CD14-positive monocyte (primary cell): ENCODE measurements around the gene PEX16. TPM values are rescaled to one million over a fixed set of nuclear protein-coding genes. Genes with fewer than 3 reads are reported as not detected.

Experiments used
- DNase-seq, 3 donors: peaks; one replicate each; pipeline ENCODE4 v3.0.0-alpha.2; 2011 to 2022
- H2AFZ ChIP-seq: 2 replicates; pipeline ENCODE4 v1.6.0; 2012; ENCODE audit warnings: mild to moderate bottlenecking, low read depth, low read length, inconsistent platforms; ENCODE audit not compliant: insufficient read depth, poor library complexity, severe bottlenecking
- H3K27ac ChIP-seq, 2 donors: 1 replicate in 1 of 2; 2 replicates in 1 of 2; pipeline ENCODE4 v1.5.1; 2012 to 2013; ENCODE audit warnings: low read length in 2 of 2, control low read depth in 1 of 2, inconsistent platforms in 1 of 2, low read depth in 1 of 2, mild to moderate bottlenecking in 1 of 2
- H3K27me3 ChIP-seq, 2 donors: one replicate each; pipeline versions ENCODE4 v1.6.0 to v1.6.1; 2011 to 2013; ENCODE audit warnings: low read length in 2 of 2; ENCODE audit not compliant: control insufficient read depth in 2 of 2, insufficient read depth in 2 of 2
- H3K36me3 ChIP-seq, 2 donors: replicated peaks in 1 of 2; 1 replicate in 1 of 2; 2 replicates in 1 of 2; pipeline versions ENCODE4 v1.5.1 to v1.6.1; 2012 to 2013; ENCODE audit warnings: low read length in 2 of 2, control low read depth in 1 of 2, inconsistent platforms in 1 of 2, mild to moderate bottlenecking in 1 of 2; ENCODE audit not compliant: insufficient read depth in 2 of 2, control insufficient read depth in 1 of 2
- H3K4me1 ChIP-seq, 2 donors: 1 replicate in 1 of 2; 2 replicates in 1 of 2; pipeline versions ENCODE4 v1.5.1 to v1.6.1; 2012 to 2013; ENCODE audit warnings: low read length in 2 of 2, control low read depth in 1 of 2, inconsistent platforms in 1 of 2, mild to moderate bottlenecking in 1 of 2, moderate library complexity in 1 of 2; ENCODE audit not compliant: insufficient read depth in 2 of 2, control insufficient read depth in 1 of 2
- H3K4me2 ChIP-seq: replicated peaks from 2 replicates; pipeline ENCODE3; 2012; ENCODE audit warnings: low read length, moderate library complexity, mild to moderate bottlenecking; ENCODE audit not compliant: poor library complexity, severe bottlenecking; ENCODE audit errors: extremely low read depth
- H3K4me3 ChIP-seq, 3 experiments: fragments of 200-600 bp in 1 of 3; sonication (generic) in 1 of 3; replicated peaks in 1 of 3; 1 replicate in 2 of 3; 2 replicates in 1 of 3; pipeline ENCODE4 v1.5.1; 2011 to 2013; ENCODE audit warnings: low read length in 3 of 3, mild to moderate bottlenecking in 3 of 3, control low read depth in 2 of 3, low read depth in 2 of 3, inconsistent platforms in 1 of 3, moderate library complexity in 1 of 3
- H3K79me2 ChIP-seq: 2 replicates; pipeline ENCODE4 v1.6.0; 2012; ENCODE audit warnings: mild to moderate bottlenecking, control low read depth, inconsistent platforms, low read length, moderate library complexity; ENCODE audit not compliant: insufficient read depth
- H3K9ac ChIP-seq: 2 replicates; pipeline ENCODE4 v1.6.0; 2017; ENCODE audit warnings: low read length, mild to moderate bottlenecking; ENCODE audit not compliant: insufficient read depth, poor library complexity, severe bottlenecking
- H3K9me3 ChIP-seq, 2 donors: replicated peaks in 1 of 2; 1 replicate in 1 of 2; 2 replicates in 1 of 2; pipeline versions ENCODE4 v1.5.1 to v1.6.1; 2012 to 2013; ENCODE audit warnings: low read length in 2 of 2, control low read depth in 1 of 2; ENCODE audit not compliant: control insufficient read depth in 1 of 2, insufficient read depth in 1 of 2
- H4K20me1 ChIP-seq: 2 replicates; pipeline ENCODE4 v1.6.0; 2012; ENCODE audit warnings: mild to moderate bottlenecking, low read length, control low read depth, moderate library complexity; ENCODE audit not compliant: insufficient read depth
- H3K27ac Mint-ChIP-seq, 7 donors: one replicate each; pipeline ENCODE4 v1.8.0; 2020; ENCODE audit warnings: mild to moderate bottlenecking in 7 of 7, mixed read lengths in 7 of 7, moderate library complexity in 6 of 7, inconsistent platforms in 2 of 7
- H3K27me3 Mint-ChIP-seq, 3 donors: one replicate each; pipeline ENCODE4 v1.8.0; 2021 to 2022; ENCODE audit warnings: low read depth in 3 of 3, mild to moderate bottlenecking in 3 of 3, mixed read lengths in 3 of 3, moderate library complexity in 3 of 3, inconsistent platforms in 1 of 3
- H3K36me3 Mint-ChIP-seq, 2 donors: one replicate each; pipeline ENCODE4 v1.8.0; 2020; ENCODE audit warnings: mixed read lengths in 2 of 2, inconsistent platforms in 1 of 2, mild to moderate bottlenecking in 1 of 2
- H3K4me1 Mint-ChIP-seq: one replicate; pipeline ENCODE4 v1.8.0; 2020; ENCODE audit warnings: mild to moderate bottlenecking, mixed read lengths
- H3K4me3 Mint-ChIP-seq, 2 donors: one replicate each; pipeline ENCODE4 v1.8.0; 2020; ENCODE audit warnings: mild to moderate bottlenecking in 2 of 2, mixed read lengths in 2 of 2, moderate library complexity in 1 of 2
- H3K9me3 Mint-ChIP-seq, 7 donors: one replicate each; pipeline ENCODE4 v1.8.0; 2020 to 2022; ENCODE audit warnings: mixed read lengths in 7 of 7, mild to moderate bottlenecking in 6 of 7, moderate library complexity in 6 of 7, inconsistent platforms in 2 of 7
- WGBS: methylation state at CpG from one replicate; pipeline ENCODE4 v1.1.5; 2013; ENCODE audit warnings: missing lambda C conversion rate; ENCODE audit not compliant: insufficient coverage; 5-methylcytosine and 5-hydroxymethylcytosine counted together
- intact Hi-C, 2 donors: fragments of 100-400 bp; cut with micrococcal nuclease; formaldehyde crosslinking; loops; one replicate each; pipeline versions ENCODE4 v1.15.0 to v1.15.1; 2023
- polyA plus RNA-seq, 3 donors: library from polyadenylated mRNA; depleted of rRNA in 1 of 3; unstranded in 2 of 3; stranded (reverse) in 1 of 3; fragments of 300-500 nt in 2 of 3; fragments of >200 nt in 1 of 3; fragmentation: Illumina TruSeq in 2 of 3; gene quantifications; 1 replicate in 2 of 3; 2 replicates in 1 of 3; pipeline ENCODE4 v1.2.3, GENCODE V29; 2012 to 2021
- TF ChIP-seq, protein P1 (sequence below): fragments of 200-600 bp; IDR thresholded peaks from one replicate; pipeline ENCODE4 v1.8.0; 2022; ENCODE audit warnings: antibody characterized with exemption, mild to moderate bottlenecking

Gene PEX16
- polyA plus RNA-seq, 3 donors: 33.8 to 46.1 (median 35.1) TPM

DNA sequence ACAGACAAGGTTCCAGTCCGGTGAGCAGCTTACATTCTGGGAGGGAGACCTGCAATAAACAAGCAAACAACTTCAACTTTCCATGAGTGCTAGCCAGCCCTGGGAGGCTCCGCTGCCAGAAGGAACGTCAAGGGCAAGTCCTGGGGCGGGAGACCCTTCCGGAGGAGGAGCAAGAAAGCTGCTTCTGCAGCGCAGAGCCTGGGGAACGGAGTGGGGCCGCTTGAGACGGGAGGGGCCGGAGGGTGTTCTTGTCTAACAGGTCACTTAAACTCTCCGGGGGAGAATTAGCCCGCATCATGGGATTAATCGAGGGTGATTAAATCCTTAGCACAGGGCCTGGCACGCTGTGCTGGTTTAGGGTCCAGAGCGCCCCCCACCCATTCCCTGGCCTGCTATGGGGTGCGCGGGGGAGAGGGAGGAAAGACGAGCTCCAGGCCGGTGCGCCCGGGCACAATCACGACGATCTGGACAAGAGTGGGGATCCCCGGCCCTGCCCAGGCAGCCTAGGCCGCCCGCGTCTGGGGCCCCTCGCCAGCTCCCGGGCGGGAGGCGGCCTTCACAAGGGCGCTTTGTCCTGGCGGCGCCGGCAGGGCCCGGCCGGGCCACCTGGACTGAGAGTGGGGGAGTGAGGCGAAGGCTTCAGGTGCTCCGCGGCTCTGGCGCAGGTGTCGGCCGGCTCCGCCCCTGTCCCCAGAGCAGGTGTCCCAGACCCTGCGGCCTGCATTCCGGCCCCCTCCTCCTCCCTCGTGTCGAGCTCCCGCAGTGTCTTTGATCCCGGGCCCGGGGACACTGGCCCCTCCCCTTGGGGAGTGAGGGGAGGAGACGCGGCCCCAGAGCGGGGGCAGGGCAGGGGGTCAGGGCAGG lies 4.1 kb upstream of the PEX16 start:
- intact Hi-C loops: no loop called here
- Histone ChIP-seq H3K9ac (no peak overlapping the region), H3K4me2 (peak overlapping the region; percentile 74), H3K4me1 (peaks cover 19 to 28% of the 10 kb centered on the region in 2 donors), H3K4me3 (peak overlapping the region in 1 of 3 experiments; percentile 65), H3K27me3 (peaks cover 6 to 23% of the 10 kb centered on the region in 2 donors), H2AFZ (peak overlapping the region; percentile 78), H3K27ac (no peak overlapping the region), H3K79me2 (peaks cover 8% of the 10 kb centered on the region), H3K9me3 (no peaks in the 10 kb centered on the region), H3K36me3 (no peaks in the 10 kb centered on the region), H4K20me1 (peaks cover 5% of the 10 kb centered on the region)
- peaks cover 3 to 9% of the 10 kb centered on the region in 2 donors for H3K36me3 Mint-ChIP-seq
- no peak for DNase-seq
- H3K27ac Mint-ChIP-seq: no peak overlapping the region
- peaks cover 0 to 10% (median 6%) of the 10 kb centered on the region in 7 donors for H3K9me3 Mint-ChIP-seq
- H3K4me3 Mint-ChIP-seq: peak overlapping the region; percentile 16 to 81
- H3K4me1 Mint-ChIP-seq: peaks cover 26% of the 10 kb centered on the region
- peaks cover 19 to 35% (median 34%) of the 10 kb centered on the region in 3 donors for H3K27me3 Mint-ChIP-seq
- TF ChIP-seq, protein P1, sequence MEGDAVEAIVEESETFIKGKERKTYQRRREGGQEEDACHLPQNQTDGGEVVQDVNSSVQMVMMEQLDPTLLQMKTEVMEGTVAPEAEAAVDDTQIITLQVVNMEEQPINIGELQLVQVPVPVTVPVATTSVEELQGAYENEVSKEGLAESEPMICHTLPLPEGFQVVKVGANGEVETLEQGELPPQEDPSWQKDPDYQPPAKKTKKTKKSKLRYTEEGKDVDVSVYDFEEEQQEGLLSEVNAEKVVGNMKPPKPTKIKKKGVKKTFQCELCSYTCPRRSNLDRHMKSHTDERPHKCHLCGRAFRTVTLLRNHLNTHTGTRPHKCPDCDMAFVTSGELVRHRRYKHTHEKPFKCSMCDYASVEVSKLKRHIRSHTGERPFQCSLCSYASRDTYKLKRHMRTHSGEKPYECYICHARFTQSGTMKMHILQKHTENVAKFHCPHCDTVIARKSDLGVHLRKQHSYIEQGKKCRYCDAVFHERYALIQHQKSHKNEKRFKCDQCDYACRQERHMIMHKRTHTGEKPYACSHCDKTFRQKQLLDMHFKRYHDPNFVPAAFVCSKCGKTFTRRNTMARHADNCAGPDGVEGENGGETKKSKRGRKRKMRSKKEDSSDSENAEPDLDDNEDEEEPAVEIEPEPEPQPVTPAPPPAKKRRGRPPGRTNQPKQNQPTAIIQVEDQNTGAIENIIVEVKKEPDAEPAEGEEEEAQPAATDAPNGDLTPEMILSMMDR: no peak
- 69% methylated on average over 38 of the region's 54 CpGs for WGBS

DNA sequence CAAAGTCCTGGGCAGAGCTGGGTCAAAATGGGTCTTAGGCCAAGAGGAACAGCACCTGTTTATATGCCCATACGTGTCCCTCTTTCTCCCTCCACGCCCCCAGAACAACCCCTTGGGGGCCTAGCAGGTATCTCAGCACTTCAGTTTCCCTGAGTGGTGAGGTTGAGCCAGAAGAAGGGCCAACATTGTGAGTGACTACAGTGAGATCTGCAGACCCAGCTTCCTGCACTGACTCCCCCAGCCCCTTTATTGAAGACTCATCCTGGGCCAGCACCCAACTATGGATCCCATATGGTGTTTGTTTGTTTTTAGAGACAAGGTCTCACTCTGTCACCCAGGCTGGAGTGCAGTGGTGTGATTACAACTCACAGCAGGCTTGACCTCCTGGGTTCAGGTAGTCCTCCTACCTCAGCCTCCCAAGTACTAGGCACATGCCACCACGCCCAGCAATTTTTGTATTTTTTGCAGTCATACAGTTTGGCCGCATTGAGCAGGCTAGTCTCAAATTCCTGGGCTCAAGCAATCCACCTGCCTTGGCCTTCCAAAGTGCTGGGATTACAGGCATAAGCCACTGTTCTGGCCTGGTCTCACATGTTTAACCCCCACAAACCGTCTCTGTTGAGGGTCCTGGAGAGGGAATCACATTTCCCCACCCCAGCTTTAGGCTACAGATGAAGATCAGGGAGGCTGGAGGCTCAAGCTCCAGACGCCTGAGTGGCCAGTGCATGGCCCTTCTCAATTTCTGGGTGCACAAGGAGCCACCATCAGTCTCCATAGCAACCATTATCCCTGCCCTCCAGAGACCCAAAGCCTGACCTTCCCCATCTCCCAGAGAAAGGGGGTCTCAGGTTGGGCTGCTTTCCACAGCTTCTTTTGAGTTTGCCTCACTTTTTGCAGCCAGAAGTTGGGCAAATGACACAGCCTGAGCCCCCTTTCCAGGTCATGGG lies 3.1 kb upstream of the PEX16 start:
- Histone ChIP-seq H2AFZ (no peak overlapping the region), H4K20me1 (peaks cover 7% of the 10 kb centered on the region), H3K9ac (no peak overlapping the region), H3K27me3 (peaks cover 6 to 23% of the 10 kb centered on the region in 2 donors), H3K4me2 (no peak overlapping the region), H3K27ac (no peak overlapping the region), H3K36me3 (peaks cover 4 to 7% of the 10 kb centered on the region in 2 donors), H3K9me3 (no peaks in the 10 kb centered on the region), H3K4me3 (no peak overlapping the region), H3K4me1 (peaks cover 20 to 35% of the 10 kb centered on the region in 2 donors), H3K79me2 (peaks cover 18% of the 10 kb centered on the region)
- intact Hi-C loops: no loop called here
- DNase-seq: no peak
- Mint-ChIP-seq H3K4me1 (peaks cover 35% of the 10 kb centered on the region), H3K27ac (no peak overlapping the region), H3K9me3 (peaks cover 0 to 10% (median 6%) of the 10 kb centered on the region in 7 donors), H3K27me3 (peaks cover 19 to 35% (median 34%) of the 10 kb centered on the region in 3 donors), H3K36me3 (peaks cover 10 to 16% of the 10 kb centered on the region in 2 donors), H3K4me3 (peak overlapping the region in 1 of 2 donors; percentile 81)
- TF ChIP-seq, protein P1: no peak
- WGBS: 96% methylated on average over 3 of the region's 6 CpGs
